ENCODE data around the gene SF3B3. TPM values are rescaled to one million over a fixed set of nuclear protein-coding genes. Genes with fewer than 3 reads are reported as not detected.

The SF3B3 gene
- total RNA-seq, 1 experiment from 2014 or later, result 133 TPM

GRCh38 chr16:70508752-70509151 is 14.9 kb upstream of the SF3B3 start:
- peak; percentile 44 for DNase-seq
- ChIA-PET CTCF (no interaction called here), POLR2A (ENCODE audit: unreplicated experiment) (no interaction called here)
- TF ChIP-seq EZH2phosphoT487 (IDR thresholded peaks at IDR 0.05; ENCODE audit: borderline replicate concordance, low read length) (no peak), CTCF (conservative IDR thresholded peaks at IDR 0.05; ENCODE audit: low read depth, low read length) (peak; percentile 55)
- H3K9me2 ChIP-seq (replicated peaks; ENCODE audit: low read length), result no peaks in the 10 kb centered on the region
- H2AFZ ChIP-seq (ENCODE audit: low read length), result no peak overlapping the region
- 0 out of 2 replicates have a peak, but pooled peaks have one; percentile 43 for ATAC-seq
- peaks cover 7% of the 10 kb centered on the region; the same call in 1 of the 2 replicates for H3K36me3 ChIP-seq (ENCODE audit: low read depth, low read length)
- 0 out of 2 replicates have a peak, but pooled peaks cover 13% of the 10 kb centered on the region for H3K4me1 ChIP-seq (ENCODE audit: insufficient read depth, low read length)
- BruUV-seq (replicated peaks), result TSS peak; percentile 39
- no peaks in the 10 kb centered on the region for H3K9me3 ChIP-seq (ENCODE audit: low read length)
- H3K27ac ChIP-seq (ENCODE audit: low read length), result no peak overlapping the region
- no peaks in the 10 kb centered on the region for H4K20me1 ChIP-seq (ENCODE audit: low read length)
- H3F3A ChIP-seq (ENCODE audit: low read length, unreplicated experiment), result no peaks in the 10 kb centered on the region
- H3K79me2 ChIP-seq (ENCODE audit: low read length), result no peaks in the 10 kb centered on the region
- intact Hi-C loops (cut with micrococcal nuclease), result loop anchor here (5.0 kb wide), 1 partner anchor 144 kb away; no protein-coding TSS in a partner anchor
- no peak overlapping the region for H3K4me2 ChIP-seq (ENCODE audit: low read length)
- no peak overlapping the region for H3K9ac ChIP-seq (ENCODE audit: low read length)
- no peak overlapping the region for H3K4me3 ChIP-seq (ENCODE audit: low read length)
- H3K27me3 ChIP-seq (ENCODE audit: low read length), result no peaks in the 10 kb centered on the region

GRCh38 chr16:70510216-70510615 is 13.4 kb upstream of the SF3B3 start:
- BruUV-seq (replicated peaks), result no TSS peak
- Histone ChIP-seq H3K36me3 (ENCODE audit: low read depth, low read length) (peaks cover 7% of the 10 kb centered on the region; the same call in 1 of the 2 replicates), H4K20me1 (ENCODE audit: low read length) (no peaks in the 10 kb centered on the region), H3K9me2 (replicated peaks; ENCODE audit: low read length) (no peaks in the 10 kb centered on the region), H3K4me2 (ENCODE audit: low read length) (no peak overlapping the region), H3K9ac (ENCODE audit: low read length) (no peak overlapping the region), H2AFZ (ENCODE audit: low read length) (no peak overlapping the region), H3K79me2 (ENCODE audit: low read length) (no peaks in the 10 kb centered on the region), H3K9me3 (ENCODE audit: low read length) (no peaks in the 10 kb centered on the region), H3K4me1 (ENCODE audit: insufficient read depth, low read length) (0 out of 2 replicates have a peak, but pooled peaks cover 13% of the 10 kb centered on the region), H3F3A (ENCODE audit: low read length, unreplicated experiment) (no peaks in the 10 kb centered on the region), H3K4me3 (ENCODE audit: low read length) (no peak overlapping the region), H3K27ac (ENCODE audit: low read length) (no peak overlapping the region), H3K27me3 (ENCODE audit: low read length) (no peaks in the 10 kb centered on the region)
- intact Hi-C loops (cut with micrococcal nuclease), result no loop called here
- POLR2A ChIA-PET (ENCODE audit: unreplicated experiment), result no interaction called here
- DNase-seq (no peak), ATAC-seq (no peak)
- TF ChIP-seq CTCF (conservative IDR thresholded peaks at IDR 0.05; ENCODE audit: low read depth, low read length) (no peak), EZH2 (IDR thresholded peaks at IDR 0.05; ENCODE audit: low read length, unreplicated experiment) (no peak), EZH2phosphoT487 (IDR thresholded peaks at IDR 0.05; ENCODE audit: borderline replicate concordance, low read length) (no peak)
- CTCF ChIA-PET, result no interaction called here

GRCh38 chr16:70511833-70512232 is 11.8 kb upstream of the SF3B3 start:
- TF ChIP-seq EZH2phosphoT487 (IDR thresholded peaks at IDR 0.05; ENCODE audit: borderline replicate concordance, low read length) (no peak), CTCF (conservative IDR thresholded peaks at IDR 0.05; ENCODE audit: low read depth, low read length) (no peak), EZH2 (IDR thresholded peaks at IDR 0.05; ENCODE audit: low read length, unreplicated experiment) (no peak)
- Histone ChIP-seq H3K79me2 (ENCODE audit: low read length) (no peaks in the 10 kb centered on the region), H3K9ac (ENCODE audit: low read length) (no peak overlapping the region), H4K20me1 (ENCODE audit: low read length) (no peaks in the 10 kb centered on the region), H3F3A (ENCODE audit: low read length, unreplicated experiment) (no peaks in the 10 kb centered on the region), H3K4me2 (ENCODE audit: low read length) (no peak overlapping the region), H3K9me2 (replicated peaks; ENCODE audit: low read length) (no peaks in the 10 kb centered on the region), H3K4me3 (ENCODE audit: low read length) (no peak overlapping the region), H2AFZ (ENCODE audit: low read length) (no peak overlapping the region), H3K27ac (ENCODE audit: low read length) (no peak overlapping the region), H3K4me1 (ENCODE audit: insufficient read depth, low read length) (0 out of 2 replicates have a peak, but pooled peaks cover 13% of the 10 kb centered on the region), H3K36me3 (ENCODE audit: low read depth, low read length) (peaks cover 7% of the 10 kb centered on the region; the same call in 1 of the 2 replicates), H3K27me3 (ENCODE audit: low read length) (no peaks in the 10 kb centered on the region), H3K9me3 (ENCODE audit: low read length) (no peaks in the 10 kb centered on the region)
- ATAC-seq (no peak), DNase-seq (no peak)
- BruUV-seq (replicated peaks), result no TSS peak
- POLR2A ChIA-PET (ENCODE audit: unreplicated experiment), result no interaction called here
- intact Hi-C loops (cut with micrococcal nuclease), result no loop called here
- CTCF ChIA-PET, result no interaction called here

Measured in PC-3 (cell line).